ENCODE results near the gene TIE1. TPM values are rescaled to one million over a fixed set of nuclear protein-coding genes. Genes with fewer than 3 reads are reported as not detected.

TIE1 gene
- total RNA-seq, 2 experiments from 2014 or later = 0.45 TPM; not detected in 1

- H3K27ac Mint-ChIP-seq = no peak overlapping the region
- peaks cover 35% of the 10 kb centered on the region for H3K4me1 Mint-ChIP-seq
- H3K27me3 Mint-ChIP-seq = no peaks in the 10 kb centered on the region
- DNase-seq = no peak
- no peaks in the 10 kb centered on the region for H3K9me3 Mint-ChIP-seq
- H3K4me3 Mint-ChIP-seq = no peak overlapping the region
- peaks cover 8% of the 10 kb centered on the region for H3K36me3 Mint-ChIP-seq (ENCODE audit: low read depth)
- CTCF ChIA-PET = interaction anchor here (0.6 to 1.3 kb wide), 2 partner anchors 44 to 184 kb away, joined by 3 read pairs; no protein-coding TSS in a partner anchor
- POLR2A ChIA-PET = interaction anchor here (1.1 to 2.3 kb wide), 3 partner anchors 12 to 20 kb away, joined by 5 read pairs; partner anchors contain the start of genes CDC20, MED8 and SZT2
These were observed 69.8 kb downstream of the TIE1 start for GRCh38 chr1:43370564-43370963.

GRCh38 chr1:43372172-43372571 lies 71.4 kb downstream of the TIE1 start:
- no peak overlapping the region for H3K27ac Mint-ChIP-seq
- H3K4me1 Mint-ChIP-seq = peaks cover 20% of the 10 kb centered on the region
- CTCF ChIA-PET = no interaction called here
- H3K9me3 Mint-ChIP-seq = no peaks in the 10 kb centered on the region
- DNase-seq = no peak
- no peak overlapping the region for H3K4me3 Mint-ChIP-seq
- POLR2A ChIA-PET = interaction anchor here (1.7 to 2.3 kb wide), 2 partner anchors 14 to 16 kb away, joined by 5 read pairs; partner anchors contain the start of gene CDC20
- no peaks in the 10 kb centered on the region for H3K27me3 Mint-ChIP-seq
- H3K36me3 Mint-ChIP-seq (ENCODE audit: low read depth) = peaks cover 8% of the 10 kb centered on the region

Other genes with a start within 250 kb of the TIE1 start
- 10 to 100 TPM; 37.8 to 39.8 TPM for gene EBNA1BP2, start 128.7 kb upstream of the TIE1 start, total RNA-seq
- under 1 TPM in 1 of 2 experiments, not detected in 1; 0.10 TPM for gene CFAP57, start 128.7 kb upstream of the TIE1 start, total RNA-seq
- gene TMEM125, start 31.0 kb upstream of the TIE1 start, total RNA-seq = not detected
- gene C1orf210, start 15.4 kb upstream of the TIE1 start, total RNA-seq = not detected
- gene MPL, start 36.8 kb downstream of the TIE1 start, total RNA-seq = not detected
- gene CDC20, start 58.0 kb downstream of the TIE1 start, total RNA-seq = 100 to 1,000 TPM; 130 to 141 TPM
- gene ELOVL1, start 67.0 kb downstream of the TIE1 start, total RNA-seq = 10 to 100 TPM; 71.8 to 74.1 TPM
- gene MED8, start 88.8 kb downstream of the TIE1 start, total RNA-seq = 10 to 100 TPM; 35.6 to 36.9 TPM
- 10 to 100 TPM; 55.6 to 57.8 TPM for gene SZT2, start 88.9 kb downstream of the TIE1 start, total RNA-seq
- 10 to 100 TPM; 15.6 to 16.8 TPM for gene HYI, start 152.9 kb downstream of the TIE1 start, total RNA-seq
- gene PTPRF, start 229.9 kb downstream of the TIE1 start, total RNA-seq = 1 to 10 TPM; 2.1 to 2.4 TPM

All from activated CD4-positive, alpha-beta memory T cell treated with anti-CD3 and anti-CD28 coated beads, Interleukin-2, amount 10 ng/mL, durations not matched to agents 7 days and 5 days (primary cell).